ENCODE data around the gene MMP15. TPM values are rescaled to one million over a fixed set of nuclear protein-coding genes. Genes with fewer than 3 reads are reported as not detected.

The MMP15 gene
- total RNA-seq, 4 donors from 2014 or later: under 0.01 to 12.5 (median 2.6) TPM

DNA sequence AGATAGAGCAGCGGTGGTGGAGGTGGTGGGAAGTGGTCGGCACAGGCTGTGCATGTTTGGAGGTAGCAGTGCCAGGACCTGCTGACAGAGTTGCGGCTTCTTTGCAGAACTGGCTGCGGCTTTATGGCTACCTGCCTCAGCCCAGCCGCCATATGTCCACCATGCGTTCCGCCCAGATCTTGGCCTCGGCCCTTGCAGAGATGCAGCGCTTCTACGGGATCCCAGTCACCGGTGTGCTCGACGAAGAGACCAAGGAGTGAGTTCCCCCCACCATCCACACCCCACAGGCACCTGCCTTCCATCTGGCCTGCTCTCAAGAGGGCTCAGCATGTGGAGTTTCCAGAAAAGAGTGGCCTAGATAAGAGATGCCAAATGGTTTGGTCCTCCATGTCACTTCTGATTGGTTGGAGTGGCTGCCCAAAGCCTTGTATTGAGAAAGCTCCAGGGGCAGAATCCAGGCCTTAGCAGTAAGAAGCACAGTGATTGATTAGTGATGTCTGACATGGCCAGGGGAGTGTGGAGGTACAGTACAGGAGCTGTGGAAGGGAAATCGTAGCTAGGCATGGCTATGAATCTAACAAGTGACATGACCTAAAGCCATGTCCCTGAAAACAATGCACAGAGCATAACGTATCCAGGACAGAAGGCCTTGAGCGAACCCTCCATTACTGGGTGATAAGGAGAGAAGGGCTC is 12.0 kb downstream of the MMP15 start:
- no peaks in the 10 kb centered on the region for H3K36me3 ChIP-seq
- intact Hi-C loops (cut with DNase I; ENCODE audit: low total_unique reads): no loop called here
- no peak overlapping the region for H3K4me3 ChIP-seq
- no peak overlapping the region for H3K27ac ChIP-seq
- no peaks in the 10 kb centered on the region for H3K27me3 ChIP-seq
- no peak for DNase-seq
- H3K9me3 ChIP-seq: no peaks in the 10 kb centered on the region
- TF ChIP-seq, protein P1, sequence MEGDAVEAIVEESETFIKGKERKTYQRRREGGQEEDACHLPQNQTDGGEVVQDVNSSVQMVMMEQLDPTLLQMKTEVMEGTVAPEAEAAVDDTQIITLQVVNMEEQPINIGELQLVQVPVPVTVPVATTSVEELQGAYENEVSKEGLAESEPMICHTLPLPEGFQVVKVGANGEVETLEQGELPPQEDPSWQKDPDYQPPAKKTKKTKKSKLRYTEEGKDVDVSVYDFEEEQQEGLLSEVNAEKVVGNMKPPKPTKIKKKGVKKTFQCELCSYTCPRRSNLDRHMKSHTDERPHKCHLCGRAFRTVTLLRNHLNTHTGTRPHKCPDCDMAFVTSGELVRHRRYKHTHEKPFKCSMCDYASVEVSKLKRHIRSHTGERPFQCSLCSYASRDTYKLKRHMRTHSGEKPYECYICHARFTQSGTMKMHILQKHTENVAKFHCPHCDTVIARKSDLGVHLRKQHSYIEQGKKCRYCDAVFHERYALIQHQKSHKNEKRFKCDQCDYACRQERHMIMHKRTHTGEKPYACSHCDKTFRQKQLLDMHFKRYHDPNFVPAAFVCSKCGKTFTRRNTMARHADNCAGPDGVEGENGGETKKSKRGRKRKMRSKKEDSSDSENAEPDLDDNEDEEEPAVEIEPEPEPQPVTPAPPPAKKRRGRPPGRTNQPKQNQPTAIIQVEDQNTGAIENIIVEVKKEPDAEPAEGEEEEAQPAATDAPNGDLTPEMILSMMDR (IDR thresholded peaks at IDR 0.05): no peak
- TF ChIP-seq POLR2A (IDR thresholded peaks at IDR 0.05): no peak
- no peaks in the 10 kb centered on the region for H3K4me1 ChIP-seq

DNA sequence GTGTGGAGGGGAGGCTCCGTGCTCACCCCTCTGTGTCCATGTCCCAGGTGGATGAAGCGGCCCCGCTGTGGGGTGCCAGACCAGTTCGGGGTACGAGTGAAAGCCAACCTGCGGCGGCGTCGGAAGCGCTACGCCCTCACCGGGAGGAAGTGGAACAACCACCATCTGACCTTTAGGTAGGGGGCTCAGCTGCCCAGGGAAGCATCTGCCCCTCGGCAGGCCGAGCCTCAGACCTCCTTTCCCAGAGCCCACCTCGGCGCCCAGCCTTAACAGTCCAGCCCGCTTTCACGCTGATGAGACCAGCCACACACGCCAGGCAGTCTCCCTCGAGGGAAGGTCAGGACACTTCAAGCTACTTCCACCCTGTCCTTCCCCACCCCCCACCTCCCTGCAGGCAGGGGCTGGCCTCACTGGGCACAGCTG is 12.7 kb downstream of the MMP15 start:
- TF ChIP-seq POLR2A (IDR thresholded peaks at IDR 0.05): no peak
- TF ChIP-seq, protein P1 (IDR thresholded peaks at IDR 0.05): no peak
- no peak overlapping the region for H3K4me3 ChIP-seq
- no peaks in the 10 kb centered on the region for H3K4me1 ChIP-seq
- no peaks in the 10 kb centered on the region for H3K27me3 ChIP-seq
- no peak overlapping the region for H3K27ac ChIP-seq
- no peaks in the 10 kb centered on the region for H3K36me3 ChIP-seq
- DNase-seq: no peak
- H3K9me3 ChIP-seq: no peaks in the 10 kb centered on the region
- intact Hi-C loops (cut with DNase I; ENCODE audit: low total_unique reads): no loop called here

DNA sequence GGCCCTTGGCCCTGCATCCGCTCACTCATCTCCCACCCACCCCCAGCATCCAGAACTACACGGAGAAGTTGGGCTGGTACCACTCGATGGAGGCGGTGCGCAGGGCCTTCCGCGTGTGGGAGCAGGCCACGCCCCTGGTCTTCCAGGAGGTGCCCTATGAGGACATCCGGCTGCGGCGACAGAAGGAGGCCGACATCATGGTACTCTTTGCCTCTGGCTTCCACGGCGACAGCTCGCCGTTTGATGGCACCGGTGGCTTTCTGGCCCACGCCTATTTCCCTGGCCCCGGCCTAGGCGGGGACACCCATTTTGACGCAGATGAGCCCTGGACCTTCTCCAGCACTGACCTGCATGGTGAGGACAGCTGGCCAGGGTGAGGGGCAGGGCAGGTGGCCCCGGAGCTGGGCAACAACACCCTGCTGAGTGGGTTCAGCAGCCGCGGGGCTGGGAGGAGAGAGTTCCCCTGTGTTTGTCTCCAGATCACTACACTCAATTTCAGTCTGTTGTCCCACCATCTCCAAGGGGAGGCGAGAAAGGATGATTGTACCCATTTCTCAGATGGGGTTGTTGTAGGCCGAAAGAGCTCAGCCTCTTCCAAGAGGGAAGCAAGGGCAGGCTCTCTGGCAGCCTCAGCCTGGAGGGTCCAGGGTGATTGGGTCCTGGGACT is 14.4 kb downstream of the MMP15 start:
- no peaks in the 10 kb centered on the region for H3K27me3 ChIP-seq
- H3K4me3 ChIP-seq: no peak overlapping the region
- H3K4me1 ChIP-seq: no peaks in the 10 kb centered on the region
- intact Hi-C loops (cut with DNase I; ENCODE audit: low total_unique reads): no loop called here
- no peak for TF ChIP-seq POLR2A (IDR thresholded peaks at IDR 0.05)
- TF ChIP-seq, protein P1 (IDR thresholded peaks at IDR 0.05): no peak
- DNase-seq: no peak
- H3K27ac ChIP-seq: no peak overlapping the region
- no peaks in the 10 kb centered on the region for H3K9me3 ChIP-seq
- no peaks in the 10 kb centered on the region for H3K36me3 ChIP-seq

DNA sequence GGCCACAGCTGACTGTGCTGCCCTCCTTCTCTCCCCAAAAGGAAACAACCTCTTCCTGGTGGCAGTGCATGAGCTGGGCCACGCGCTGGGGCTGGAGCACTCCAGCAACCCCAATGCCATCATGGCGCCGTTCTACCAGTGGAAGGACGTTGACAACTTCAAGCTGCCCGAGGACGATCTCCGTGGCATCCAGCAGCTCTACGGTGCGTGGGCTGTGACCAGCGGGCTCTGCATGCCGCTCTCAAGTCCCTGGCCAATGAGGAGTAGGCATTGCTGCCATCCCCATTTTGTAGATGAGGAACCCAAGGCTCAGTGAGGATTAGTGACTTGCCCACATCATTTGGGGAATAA is 14.9 kb downstream of the MMP15 start:
- Histone ChIP-seq H3K9me3 (no peaks in the 10 kb centered on the region), H3K27me3 (no peaks in the 10 kb centered on the region), H3K27ac (no peak overlapping the region), H3K4me3 (no peak overlapping the region), H3K4me1 (no peaks in the 10 kb centered on the region), H3K36me3 (no peaks in the 10 kb centered on the region)
- TF ChIP-seq, protein P1 (IDR thresholded peaks at IDR 0.05): no peak
- no peak for TF ChIP-seq POLR2A (IDR thresholded peaks at IDR 0.05)
- DNase-seq: no peak
- intact Hi-C loops (cut with DNase I; ENCODE audit: low total_unique reads): no loop called here

DNA sequence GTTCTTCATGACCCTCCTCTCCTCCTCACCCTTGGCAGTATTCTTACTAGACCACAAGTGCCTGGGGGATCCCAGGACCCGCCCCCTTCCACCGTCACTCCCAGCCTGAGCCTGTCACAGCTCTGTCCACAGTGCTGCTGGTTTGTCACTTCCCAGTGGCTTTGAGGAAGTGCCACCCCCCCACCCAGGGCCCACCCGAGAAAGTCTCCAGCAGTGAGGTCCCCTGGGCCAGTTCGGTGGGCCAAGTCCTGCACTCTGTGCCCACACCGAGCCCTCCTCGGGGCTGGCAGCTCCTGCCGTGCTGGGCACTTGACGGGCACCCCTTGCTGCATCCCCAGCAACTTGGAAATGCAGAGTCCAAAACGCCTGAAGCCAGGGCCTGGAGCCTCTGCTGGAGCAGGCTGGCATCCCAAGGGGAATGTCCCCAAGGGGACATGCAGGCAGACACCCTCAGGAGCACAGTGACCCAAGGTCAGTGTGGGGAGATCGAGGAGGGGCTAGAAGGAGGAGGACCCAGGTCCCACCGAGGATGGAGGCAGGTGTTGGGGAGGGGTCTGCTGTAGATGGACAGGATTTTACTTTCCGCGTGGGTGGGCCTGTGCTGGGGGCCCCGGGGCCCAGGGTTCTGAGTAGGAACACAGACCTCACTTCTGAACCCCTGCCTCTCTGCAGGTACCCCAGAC is 15.5 kb downstream of the MMP15 start:
- H3K36me3 ChIP-seq: no peaks in the 10 kb centered on the region

More for the DNA sequence above, 15.5 kb downstream of the MMP15 start:
- TF ChIP-seq POLR2A (IDR thresholded peaks at IDR 0.05): no peak
- H3K4me1 ChIP-seq: no peaks in the 10 kb centered on the region
- intact Hi-C loops (cut with DNase I; ENCODE audit: low total_unique reads): no loop called here
- H3K4me3 ChIP-seq: no peak overlapping the region
- H3K27ac ChIP-seq: no peak overlapping the region
- DNase-seq: no peak
- H3K9me3 ChIP-seq: no peaks in the 10 kb centered on the region
- no peaks in the 10 kb centered on the region for H3K27me3 ChIP-seq

Measured in uterus (tissue), 4 donors.